HG03103 (cell line): ENCODE results near the gene DNAJA1.
"Not testable (repeated sequence)": the region's sequence is repeated elsewhere in the genome, so short reads cannot be mapped to it uniquely, and the experiment has no call there.

Experiments used
- ATAC-seq: cut with Tn5 transposase; IDR thresholded peaks from one replicate; pipeline ENCODE4 v1.9.1; 2021; ENCODE audit warnings: low read depth; ENCODE audit not compliant: unreplicated experiment

The DNAJA1 gene

GRCh38 chr9:33080534-33080933 lies 55.5 kb downstream of the DNAJA1 start:
- no peak for ATAC-seq

- ATAC-seq: peak; percentile 39
Observed at GRCh38 chr9:33081128-33081851, 56.2 kb downstream of the DNAJA1 start.

- no peak for ATAC-seq
Observed at GRCh38 chr9:33082128-33082527, 57.1 kb downstream of the DNAJA1 start.

- ATAC-seq: no peak
Observed at GRCh38 chr9:33082538-33083326, 57.7 kb downstream of the DNAJA1 start.

GRCh38 chr9:33085672-33086071 lies 60.6 kb downstream of the DNAJA1 start:
- not testable (repeated sequence) for ATAC-seq
